Skeletal muscle satellite cell (primary cell): ENCODE data around the gene TSC22D4.
A peak's percentile ranks its signal among the peaks of the same experiment; 100 is the strongest.

Experiments used
- H3K27me3 ChIP-seq: 2 replicates; pipeline ENCODE4 v1.7.0; 2013; ENCODE audit warnings: low read length; ENCODE audit not compliant: control insufficient read depth, insufficient read depth
- H3K36me3 ChIP-seq: 2 replicates; pipeline ENCODE4 v1.7.0; 2013; ENCODE audit warnings: mild to moderate bottlenecking, control low read depth, low read length; ENCODE audit not compliant: insufficient read depth
- H3K4me1 ChIP-seq: 2 replicates; pipeline ENCODE4 v1.7.0; 2013; ENCODE audit warnings: low read length; ENCODE audit not compliant: control insufficient read depth, insufficient read depth
- H3K4me2 ChIP-seq: 2 replicates; pipeline ENCODE4 v1.7.0; 2013; ENCODE audit warnings: mild to moderate bottlenecking, low read length
- H3K4me3 ChIP-seq: 2 replicates; pipeline ENCODE4 v1.7.0; 2013; ENCODE audit warnings: low read length
- H3K9ac ChIP-seq: 2 replicates; pipeline ENCODE4 v1.7.0; 2013; ENCODE audit warnings: mild to moderate bottlenecking, low read depth, low read length, moderate library complexity
- H3K9me3 ChIP-seq: replicated peaks from 2 replicates; pipeline ENCODE4 v1.7.0; 2013; ENCODE audit warnings: mild to moderate bottlenecking, control low read depth, low read length

Gene TSC22D4

DNA sequence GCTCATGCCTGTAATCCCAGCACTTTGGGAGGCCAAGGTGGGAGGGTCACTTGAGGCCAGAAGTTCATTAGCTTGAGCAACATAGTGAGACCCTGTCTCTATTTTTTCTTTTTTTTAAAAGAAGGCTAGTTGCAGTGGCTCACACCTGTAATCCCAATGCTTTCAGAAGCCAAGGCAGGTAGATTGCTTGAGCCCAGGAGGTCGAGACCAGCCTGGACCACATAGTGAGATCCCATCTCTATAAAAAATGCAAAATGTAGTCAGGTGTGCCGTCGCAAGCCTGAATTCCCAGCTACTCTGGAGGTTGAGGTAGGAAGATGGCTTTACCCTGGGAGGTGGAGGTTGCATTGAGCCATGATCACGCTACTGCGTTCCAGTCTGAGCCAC lies 12.2 kb upstream of the TSC22D4 start:
- H3K4me2 ChIP-seq, result no peak overlapping the region
- H3K36me3 ChIP-seq, result no peaks in the 10 kb centered on the region
- peaks cover 5% of the 10 kb centered on the region for H3K4me1 ChIP-seq
- H3K27me3 ChIP-seq, result peaks cover 4% of the 10 kb centered on the region
- no peak overlapping the region for H3K4me3 ChIP-seq
- no peaks in the 10 kb centered on the region for H3K9me3 ChIP-seq
- H3K9ac ChIP-seq, result no peak overlapping the region

DNA sequence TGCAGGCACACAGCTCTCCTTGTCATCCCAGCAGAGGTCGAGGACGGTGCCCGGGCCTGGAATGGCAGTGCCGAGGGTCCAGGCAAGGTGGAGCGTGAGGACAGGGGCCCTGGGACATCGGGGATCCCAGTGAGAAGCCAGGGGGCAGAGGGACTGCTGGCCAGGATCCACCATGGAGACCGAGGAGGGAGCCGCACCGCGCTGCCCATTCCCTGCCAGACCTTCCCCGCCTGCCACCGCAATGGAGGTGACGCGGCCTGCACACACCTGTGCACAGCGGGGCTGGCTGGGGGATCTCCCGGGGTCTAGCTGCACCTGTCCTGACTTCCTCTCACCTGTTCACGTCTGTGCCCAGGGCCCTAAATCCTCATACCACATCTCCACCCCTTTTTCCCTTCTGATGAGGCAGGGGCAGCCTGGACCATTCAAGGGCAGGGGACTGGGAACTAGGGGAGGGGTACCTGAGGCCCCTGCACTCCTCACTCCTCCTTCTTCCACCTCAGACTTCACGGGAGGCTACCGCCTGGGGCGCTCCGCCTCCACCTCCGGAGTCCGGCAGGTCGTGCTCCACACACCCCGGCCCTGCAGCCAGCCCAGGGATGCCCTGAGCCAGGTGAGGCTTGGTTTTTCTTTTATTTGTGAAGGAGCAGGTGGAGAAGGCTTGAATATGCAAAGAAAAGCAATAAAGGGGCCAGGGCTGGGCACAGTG lies 11.6 kb upstream of the TSC22D4 start:
- Histone ChIP-seq H3K4me3 (no peak overlapping the region), H3K9ac (no peak overlapping the region), H3K9me3 (no peaks in the 10 kb centered on the region), H3K4me2 (no peak overlapping the region), H3K4me1 (peaks cover 7% of the 10 kb centered on the region), H3K27me3 (peaks cover 4% of the 10 kb centered on the region), H3K36me3 (no peaks in the 10 kb centered on the region)

DNA sequence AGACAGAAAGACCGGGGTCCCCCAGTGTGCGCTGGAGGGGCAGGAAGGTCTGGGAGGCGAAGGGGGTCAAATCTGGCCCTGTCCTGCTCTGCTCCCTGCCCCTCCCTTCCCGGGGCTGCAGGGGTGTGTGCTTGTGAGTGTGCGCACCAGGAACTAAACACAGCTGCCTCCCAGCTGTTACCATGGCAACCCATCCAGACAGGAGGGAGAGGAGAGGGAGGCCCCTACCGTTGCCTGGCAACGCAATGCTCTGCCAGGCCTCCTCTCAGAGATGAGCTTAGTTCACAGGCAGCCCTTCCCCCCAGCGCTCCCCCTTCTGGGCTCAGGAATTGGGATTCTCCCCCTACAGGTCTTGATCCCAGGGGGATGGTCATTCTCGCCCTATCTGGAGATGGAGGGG lies 10.8 kb upstream of the TSC22D4 start:
- H3K9ac ChIP-seq, result no peak overlapping the region
- no peaks in the 10 kb centered on the region for H3K9me3 ChIP-seq
- H3K4me2 ChIP-seq, result no peak overlapping the region
- H3K4me3 ChIP-seq, result no peak overlapping the region
- no peaks in the 10 kb centered on the region for H3K36me3 ChIP-seq
- H3K4me1 ChIP-seq, result peaks cover 12% of the 10 kb centered on the region
- peaks cover 4% of the 10 kb centered on the region for H3K27me3 ChIP-seq

DNA sequence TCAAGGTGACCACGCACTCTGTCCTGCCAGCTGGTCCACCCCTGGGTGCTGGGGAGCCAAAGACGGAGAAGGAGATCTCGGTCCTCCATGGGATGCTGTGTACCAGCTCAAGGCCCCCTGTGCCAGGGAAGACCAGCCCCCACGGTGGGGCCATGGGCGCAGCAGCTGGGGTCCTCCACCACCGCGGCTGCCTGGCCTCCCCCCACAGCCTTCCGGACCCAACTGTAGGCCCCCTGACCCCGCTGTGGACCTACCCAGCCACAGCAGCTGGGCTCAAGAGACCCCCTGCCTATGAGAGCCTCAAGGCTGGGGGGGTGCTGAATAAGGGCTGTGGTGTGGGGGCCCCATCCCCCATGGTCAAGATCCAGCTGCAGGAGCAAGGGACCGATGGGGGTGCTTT lies 10.1 kb upstream of the TSC22D4 start:
- no peaks in the 10 kb centered on the region for H3K36me3 ChIP-seq
- no peak overlapping the region for H3K4me3 ChIP-seq
- H3K9ac ChIP-seq, result no peak overlapping the region
- H3K9me3 ChIP-seq, result no peaks in the 10 kb centered on the region
- peaks cover 4% of the 10 kb centered on the region for H3K27me3 ChIP-seq
- no peak overlapping the region for H3K4me2 ChIP-seq
- peaks cover 12% of the 10 kb centered on the region for H3K4me1 ChIP-seq

DNA sequence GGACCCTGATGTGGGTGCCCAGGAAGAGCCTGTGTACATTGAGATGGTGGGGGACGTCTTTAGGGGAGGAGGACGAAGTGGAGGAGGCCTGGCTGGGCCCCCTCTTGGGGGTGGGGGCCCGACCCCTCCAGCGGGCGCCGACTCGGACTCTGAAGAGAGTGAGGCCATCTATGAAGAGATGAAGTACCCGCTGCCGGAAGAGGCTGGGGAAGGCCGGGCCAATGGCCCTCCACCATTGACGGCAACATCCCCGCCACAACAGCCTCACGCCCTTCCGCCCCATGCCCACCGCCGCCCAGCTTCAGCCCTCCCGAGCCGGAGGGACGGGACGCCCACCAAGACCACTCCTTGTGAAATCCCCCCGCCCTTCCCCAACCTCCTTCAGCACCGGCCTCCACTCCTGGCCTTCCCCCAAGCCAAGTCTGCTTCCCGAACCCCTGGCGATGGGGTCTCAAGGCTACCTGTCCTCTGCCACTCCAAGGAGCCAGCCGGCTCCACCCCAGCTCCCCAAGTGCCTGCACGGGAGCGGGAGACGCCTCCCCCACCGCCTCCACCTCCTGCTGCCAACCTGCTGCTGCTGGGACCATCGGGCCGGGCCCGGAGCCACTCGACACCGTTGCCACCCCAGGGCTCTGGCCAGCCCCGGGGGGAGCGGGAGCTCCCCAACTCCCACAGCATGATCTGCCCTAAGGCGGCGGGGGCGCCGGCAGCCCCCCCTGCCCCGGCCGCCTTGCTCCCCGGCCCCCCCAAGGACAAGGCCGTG lies 9.5 kb upstream of the TSC22D4 start:
- H3K4me1 ChIP-seq, result peaks cover 12% of the 10 kb centered on the region
- no peak overlapping the region for H3K9ac ChIP-seq
- peaks cover 4% of the 10 kb centered on the region for H3K27me3 ChIP-seq
- no peak overlapping the region for H3K4me2 ChIP-seq
- H3K36me3 ChIP-seq, result no peaks in the 10 kb centered on the region
- H3K9me3 ChIP-seq, result no peaks in the 10 kb centered on the region
- no peak overlapping the region for H3K4me3 ChIP-seq

DNA sequence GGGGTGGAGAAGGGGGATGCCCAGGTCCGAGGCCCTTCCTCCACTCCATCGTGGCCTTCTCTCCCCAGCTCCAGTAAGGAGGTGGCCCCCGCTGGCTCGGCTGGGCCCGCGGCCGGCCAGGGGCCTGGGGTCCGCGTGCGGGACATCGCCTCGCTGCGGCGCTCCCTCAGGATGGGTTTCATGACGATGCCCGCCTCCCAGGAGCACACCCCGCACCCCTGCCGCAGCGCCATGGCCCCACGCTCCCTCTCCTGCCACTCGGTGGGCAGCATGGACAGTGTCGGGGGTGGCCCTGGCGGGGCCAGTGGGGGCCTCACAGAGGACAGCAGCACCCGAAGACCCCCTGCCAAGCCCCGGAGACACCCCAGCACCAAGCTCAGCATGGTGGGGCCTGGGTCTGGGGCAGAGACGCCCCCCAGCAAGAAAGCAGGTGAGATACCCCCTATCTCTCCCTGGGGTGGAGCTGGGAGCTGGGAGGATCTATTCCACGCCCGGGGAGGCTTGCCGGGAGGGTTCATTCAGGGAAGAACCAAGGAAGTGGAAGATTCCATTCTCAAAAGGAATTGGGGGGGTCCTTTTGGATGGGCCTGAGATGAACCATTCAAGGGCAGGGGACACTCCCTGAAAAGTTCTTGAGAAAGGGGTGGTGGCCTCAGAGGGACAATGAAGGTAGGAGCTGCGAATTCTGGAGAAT lies 7.9 kb upstream of the TSC22D4 start:
- Histone ChIP-seq H3K27me3 (no peaks in the 10 kb centered on the region), H3K9ac (no peak overlapping the region), H3K4me2 (no peak overlapping the region), H3K4me1 (peaks cover 12% of the 10 kb centered on the region), H3K9me3 (no peaks in the 10 kb centered on the region), H3K36me3 (no peaks in the 10 kb centered on the region), H3K4me3 (no peak overlapping the region)

DNA sequence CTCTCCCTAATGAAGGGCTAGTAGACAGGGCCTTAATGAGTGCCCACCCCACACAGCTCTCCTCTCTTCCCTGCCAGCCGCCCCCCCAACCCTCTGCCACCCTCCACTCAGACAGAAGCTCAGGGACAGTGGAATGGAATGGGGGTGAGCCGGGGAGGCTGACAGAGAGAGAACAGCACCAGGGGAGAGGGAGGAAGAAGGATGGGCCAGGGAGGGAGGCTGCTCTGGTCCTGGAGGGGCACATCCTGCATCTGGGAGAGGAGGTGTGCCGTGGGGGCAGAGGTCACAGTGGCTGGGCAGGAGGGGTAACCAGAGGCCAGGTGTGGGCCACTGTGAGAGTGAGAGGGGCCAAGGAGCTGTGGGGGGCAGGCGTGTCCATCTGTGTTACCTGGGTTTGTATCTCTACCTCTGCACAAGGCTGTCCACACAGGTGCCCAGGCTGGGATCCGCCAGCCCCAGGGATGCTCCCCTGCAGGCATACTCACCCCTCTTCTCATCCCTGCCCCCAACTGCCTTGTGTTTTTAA lies 7.2 kb upstream of the TSC22D4 start:
- Histone ChIP-seq H3K27me3 (no peaks in the 10 kb centered on the region), H3K9me3 (no peaks in the 10 kb centered on the region), H3K4me3 (no peak overlapping the region), H3K36me3 (no peaks in the 10 kb centered on the region), H3K4me2 (no peak overlapping the region), H3K9ac (no peak overlapping the region), H3K4me1 (peaks cover 12% of the 10 kb centered on the region)

DNA sequence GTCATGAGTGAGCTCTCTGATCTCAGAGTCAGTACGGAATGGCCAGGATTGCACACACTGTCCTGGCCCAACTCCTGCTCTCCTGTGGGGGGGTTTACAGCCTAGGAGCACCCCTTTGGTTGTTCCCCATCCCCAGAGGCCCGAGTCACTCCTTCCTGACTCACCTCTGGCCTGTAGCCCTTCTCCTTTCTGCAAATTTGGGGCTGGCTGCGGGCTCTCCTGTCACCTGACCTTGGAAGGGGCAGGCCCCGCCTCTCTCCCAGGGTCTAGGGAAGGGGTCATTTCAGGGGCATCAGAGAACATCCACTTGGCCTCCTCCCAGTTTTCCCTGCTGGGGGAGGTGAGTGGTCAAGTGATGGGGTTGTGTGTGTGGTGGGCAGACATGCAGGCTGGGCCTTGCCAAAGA lies 6.5 kb upstream of the TSC22D4 start:
- no peak overlapping the region for H3K9ac ChIP-seq
- peaks cover 12% of the 10 kb centered on the region for H3K4me1 ChIP-seq
- no peak overlapping the region for H3K4me3 ChIP-seq
- H3K36me3 ChIP-seq, result no peaks in the 10 kb centered on the region
- no peaks in the 10 kb centered on the region for H3K9me3 ChIP-seq
- H3K27me3 ChIP-seq, result no peaks in the 10 kb centered on the region
- H3K4me2 ChIP-seq, result no peak overlapping the region

DNA sequence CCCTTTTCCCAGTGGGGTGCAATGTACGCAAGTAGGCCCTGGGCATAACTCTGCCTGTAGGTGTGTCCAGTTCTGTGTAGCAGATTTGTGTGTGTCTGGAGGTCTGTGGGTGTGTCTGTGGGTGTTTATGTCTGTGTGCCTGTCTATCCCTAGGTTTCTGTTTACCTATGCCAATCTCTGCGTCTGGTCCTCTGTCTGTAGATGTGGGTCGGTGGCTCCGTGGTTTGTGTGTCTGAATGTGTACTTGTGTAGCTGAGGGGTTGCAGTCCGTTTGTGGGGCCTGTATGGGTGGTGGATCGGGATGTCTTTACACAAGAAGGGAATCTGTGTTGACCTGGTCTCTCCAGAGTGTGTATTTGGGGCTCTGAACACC lies 5.6 kb upstream of the TSC22D4 start:
- no peaks in the 10 kb centered on the region for H3K9me3 ChIP-seq
- H3K4me2 ChIP-seq, result no peak overlapping the region
- H3K36me3 ChIP-seq, result no peaks in the 10 kb centered on the region
- peaks cover 12% of the 10 kb centered on the region for H3K4me1 ChIP-seq
- H3K4me3 ChIP-seq, result no peak overlapping the region
- no peaks in the 10 kb centered on the region for H3K27me3 ChIP-seq
- no peak overlapping the region for H3K9ac ChIP-seq

DNA sequence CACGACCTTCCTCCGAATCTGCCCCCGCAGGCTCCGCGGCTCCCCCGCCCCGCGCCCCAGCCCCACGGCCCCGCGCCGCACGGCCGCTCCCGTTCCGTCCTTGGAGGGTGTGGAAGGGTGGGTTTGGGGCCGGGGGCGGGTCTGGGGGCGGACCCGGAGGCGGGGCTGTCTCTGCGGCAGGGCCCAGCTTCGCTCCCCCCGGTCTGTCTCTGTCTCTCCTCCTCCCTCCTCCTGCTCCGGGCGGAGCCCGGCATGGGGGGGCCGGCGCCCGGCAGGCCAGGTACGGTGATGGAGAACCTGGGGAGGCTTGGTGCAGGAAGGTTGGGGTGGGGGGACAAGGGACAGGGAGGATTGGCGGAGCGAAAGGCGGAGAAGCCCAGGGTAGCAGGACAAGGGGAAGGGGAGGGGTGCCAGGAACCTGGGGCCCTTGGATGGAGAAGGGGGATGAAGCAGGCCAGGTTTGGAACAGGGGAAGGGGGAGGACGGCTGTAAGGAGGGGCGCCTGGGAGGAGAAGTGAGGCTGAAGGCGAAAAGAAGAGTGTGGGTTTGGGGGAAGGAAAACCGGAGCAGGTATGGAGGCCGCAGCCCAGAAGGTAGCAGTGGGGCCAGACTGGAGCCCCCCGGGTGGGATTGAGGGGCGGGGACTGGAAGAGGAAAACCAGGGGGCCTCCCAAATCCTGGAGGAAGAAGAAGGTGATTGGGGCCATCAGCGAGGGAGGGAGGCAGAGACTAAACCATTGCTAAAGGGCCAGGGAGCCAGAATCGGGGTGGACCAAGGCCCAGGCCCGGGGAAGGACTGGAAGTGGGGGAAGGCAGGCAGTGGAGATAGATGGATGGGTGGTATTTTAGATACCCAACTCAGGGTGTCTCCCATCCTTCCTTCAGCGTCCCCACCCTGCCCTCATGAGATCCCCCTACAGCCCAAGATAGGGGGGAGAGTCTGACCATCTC lies 5.0 kb upstream of the TSC22D4 start, which contains the start of gene NYAP1:
Gene NYAP1, plus strand, starts transcription at position 206 of the 951 bp plus-strand sequence. CDS start 1,385 bp downstream, outside the sequence.
- H3K4me3 ChIP-seq, result peak within 1 kb of the TSS; percentile 71
- peak within 1 kb of the TSS; percentile 37 for H3K9ac ChIP-seq
- no peaks in the 10 kb centered on the region for H3K36me3 ChIP-seq

More for the DNA sequence above, 5.0 kb upstream of the TSC22D4 start, which contains the start of gene NYAP1:
- Histone ChIP-seq H3K4me1 (peaks cover 15% of the 10 kb centered on the region), H3K9me3 (no peaks in the 10 kb centered on the region), H3K27me3 (no peaks in the 10 kb centered on the region), H3K4me2 (peak within 1 kb of the TSS; percentile 93)
